Loucy (cell line): ENCODE data around the gene DDN.

Experiments used
- EZH2phosphoT487 ChIP-seq: fragments of 200-600 bp; IDR thresholded peaks from 2 replicates; pipeline ENCODE4 v1.6.1; 2018; ENCODE audit warnings: antibody characterized with exemption, mild to moderate bottlenecking, moderate library complexity, borderline replicate concordance
- TF ChIP-seq, protein P1 (sequence below): fragments of 200-600 bp; sonication (generic); conservative IDR thresholded peaks from 2 replicates; pipeline ENCODE4 v1.5.1; 2014; ENCODE audit warnings: mild to moderate bottlenecking, antibody characterized with exemption, low read length

DNA sequence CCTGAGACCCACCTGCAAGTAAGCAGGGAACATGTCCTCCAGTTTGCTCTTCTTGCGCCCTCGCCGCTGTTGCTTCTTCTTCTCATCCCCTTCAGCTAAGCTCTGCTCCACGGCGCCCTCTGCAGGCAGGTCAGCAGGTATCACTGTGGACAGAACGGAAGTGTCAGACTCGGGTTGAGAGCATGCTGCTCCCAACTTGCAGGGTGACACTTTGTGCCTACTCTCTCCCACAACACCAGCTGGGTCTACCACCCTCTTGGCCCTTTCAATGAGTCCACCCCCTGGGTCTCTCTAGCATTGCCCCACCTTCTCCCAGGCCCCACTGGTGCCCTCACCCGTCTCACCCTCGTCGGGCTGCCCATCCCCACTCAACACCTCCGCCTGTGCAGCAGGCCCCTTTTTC, 44.7 kb upstream of the DDN start:
- TF ChIP-seq, protein P1, sequence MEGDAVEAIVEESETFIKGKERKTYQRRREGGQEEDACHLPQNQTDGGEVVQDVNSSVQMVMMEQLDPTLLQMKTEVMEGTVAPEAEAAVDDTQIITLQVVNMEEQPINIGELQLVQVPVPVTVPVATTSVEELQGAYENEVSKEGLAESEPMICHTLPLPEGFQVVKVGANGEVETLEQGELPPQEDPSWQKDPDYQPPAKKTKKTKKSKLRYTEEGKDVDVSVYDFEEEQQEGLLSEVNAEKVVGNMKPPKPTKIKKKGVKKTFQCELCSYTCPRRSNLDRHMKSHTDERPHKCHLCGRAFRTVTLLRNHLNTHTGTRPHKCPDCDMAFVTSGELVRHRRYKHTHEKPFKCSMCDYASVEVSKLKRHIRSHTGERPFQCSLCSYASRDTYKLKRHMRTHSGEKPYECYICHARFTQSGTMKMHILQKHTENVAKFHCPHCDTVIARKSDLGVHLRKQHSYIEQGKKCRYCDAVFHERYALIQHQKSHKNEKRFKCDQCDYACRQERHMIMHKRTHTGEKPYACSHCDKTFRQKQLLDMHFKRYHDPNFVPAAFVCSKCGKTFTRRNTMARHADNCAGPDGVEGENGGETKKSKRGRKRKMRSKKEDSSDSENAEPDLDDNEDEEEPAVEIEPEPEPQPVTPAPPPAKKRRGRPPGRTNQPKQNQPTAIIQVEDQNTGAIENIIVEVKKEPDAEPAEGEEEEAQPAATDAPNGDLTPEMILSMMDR, result peak; percentile 84
- TF ChIP-seq EZH2phosphoT487, result no peak
